Measurements from ENCODE around the gene PSMB11. TPM values are rescaled to one million over a fixed set of nuclear protein-coding genes. Genes with fewer than 3 reads are reported as not detected.

The PSMB11 gene
- total and polyA plus RNA-seq, 10 of the 15 experiments (the other 5 are each of a cell fraction or from before 2014, with no cell fraction given) = not detected

DNA sequence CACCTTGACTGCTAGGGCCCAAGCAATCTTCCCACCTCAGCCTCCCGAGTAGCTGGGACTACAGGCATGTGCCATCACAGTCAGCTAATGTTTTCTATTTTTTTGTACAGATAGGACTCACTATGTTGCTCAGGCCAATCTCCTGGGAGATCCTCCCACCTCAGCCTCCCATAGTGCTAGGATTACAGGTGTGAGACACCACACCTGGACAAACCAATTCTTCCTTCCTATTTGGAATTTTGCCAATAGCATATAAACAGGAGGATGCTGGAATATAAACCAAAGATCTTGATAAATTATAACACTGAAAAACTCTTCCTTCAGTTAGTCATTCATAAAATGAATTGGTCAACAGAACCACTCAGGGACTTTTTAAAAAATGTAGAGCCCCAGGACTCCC, 44.6 kb downstream of the PSMB11 start (continued):
- TF ChIP-seq SREBF2 (IDR thresholded peaks at IDR 0.05; ENCODE audit: low read length) = no peak

- in situ Hi-C loops (cut with MboI) (no loop called here), intact Hi-C loops (cut with micrococcal nuclease; ENCODE audit: unreplicated experiment) (no loop called here)
- 99% methylated on average over 12 of the region's 12 CpGs for WGBS (ENCODE audit: insufficient coverage, insufficient replicate concordance, low lambda C conversion rate, missing lambda C conversion rate)
- H3K4me1 ChIP-seq (ENCODE audit: control insufficient read depth, insufficient read depth, low read length) = no peaks in the 10 kb centered on the region; the same call in 1 of the 2 replicates
- 0 out of 2 replicates have a peak, but pooled peaks cover 7% of the 10 kb centered on the region for H4K20me1 ChIP-seq (ENCODE audit: control insufficient read depth, insufficient read depth)
- TF ChIP-seq JUNB (IDR thresholded peaks at IDR 0.05) (no peak), ESRRA (IDR thresholded peaks at IDR 0.05; ENCODE audit: low read length) (no peak), POLR2AphosphoS5 (IDR thresholded peaks at IDR 0.05; ENCODE audit: low read length) (no peak), RELA (IDR thresholded peaks at IDR 0.05; ENCODE audit: borderline replicate concordance, partially characterized antibody) (no peak), HDAC2 (IDR thresholded peaks at IDR 0.05) (no peak), SIX5 (IDR thresholded peaks at IDR 0.05; ENCODE audit: low read depth, low read length, severe bottlenecking) (no peak), MYB (IDR thresholded peaks at IDR 0.05; ENCODE audit: borderline replicate concordance, low read depth, low read length) (no peak), EED (IDR thresholded peaks at IDR 0.05; ENCODE audit: low read depth) (no peak)
- TF ChIP-seq, protein P1, sequence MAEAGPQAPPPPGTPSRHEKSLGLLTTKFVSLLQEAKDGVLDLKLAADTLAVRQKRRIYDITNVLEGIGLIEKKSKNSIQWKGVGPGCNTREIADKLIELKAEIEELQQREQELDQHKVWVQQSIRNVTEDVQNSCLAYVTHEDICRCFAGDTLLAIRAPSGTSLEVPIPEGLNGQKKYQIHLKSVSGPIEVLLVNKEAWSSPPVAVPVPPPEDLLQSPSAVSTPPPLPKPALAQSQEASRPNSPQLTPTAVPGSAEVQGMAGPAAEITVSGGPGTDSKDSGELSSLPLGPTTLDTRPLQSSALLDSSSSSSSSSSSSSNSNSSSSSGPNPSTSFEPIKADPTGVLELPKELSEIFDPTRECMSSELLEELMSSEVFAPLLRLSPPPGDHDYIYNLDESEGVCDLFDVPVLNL (IDR thresholded peaks at IDR 0.05; ENCODE audit: low read depth, low read length) = no peak
- TF ChIP-seq, protein P2, sequence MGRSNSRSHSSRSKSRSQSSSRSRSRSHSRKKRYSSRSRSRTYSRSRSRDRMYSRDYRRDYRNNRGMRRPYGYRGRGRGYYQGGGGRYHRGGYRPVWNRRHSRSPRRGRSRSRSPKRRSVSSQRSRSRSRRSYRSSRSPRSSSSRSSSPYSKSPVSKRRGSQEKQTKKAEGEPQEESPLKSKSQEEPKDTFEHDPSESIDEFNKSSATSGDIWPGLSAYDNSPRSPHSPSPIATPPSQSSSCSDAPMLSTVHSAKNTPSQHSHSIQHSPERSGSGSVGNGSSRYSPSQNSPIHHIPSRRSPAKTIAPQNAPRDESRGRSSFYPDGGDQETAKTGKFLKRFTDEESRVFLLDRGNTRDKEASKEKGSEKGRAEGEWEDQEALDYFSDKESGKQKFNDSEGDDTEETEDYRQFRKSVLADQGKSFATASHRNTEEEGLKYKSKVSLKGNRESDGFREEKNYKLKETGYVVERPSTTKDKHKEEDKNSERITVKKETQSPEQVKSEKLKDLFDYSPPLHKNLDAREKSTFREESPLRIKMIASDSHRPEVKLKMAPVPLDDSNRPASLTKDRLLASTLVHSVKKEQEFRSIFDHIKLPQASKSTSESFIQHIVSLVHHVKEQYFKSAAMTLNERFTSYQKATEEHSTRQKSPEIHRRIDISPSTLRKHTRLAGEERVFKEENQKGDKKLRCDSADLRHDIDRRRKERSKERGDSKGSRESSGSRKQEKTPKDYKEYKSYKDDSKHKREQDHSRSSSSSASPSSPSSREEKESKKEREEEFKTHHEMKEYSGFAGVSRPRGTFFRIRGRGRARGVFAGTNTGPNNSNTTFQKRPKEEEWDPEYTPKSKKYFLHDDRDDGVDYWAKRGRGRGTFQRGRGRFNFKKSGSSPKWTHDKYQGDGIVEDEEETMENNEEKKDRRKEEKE (IDR thresholded peaks at IDR 0.05) = no peak
- RAD21 ChIA-PET (ENCODE audit: unreplicated experiment) = no interaction called here
- SMC1A ChIA-PET (ENCODE audit: uncharacterized antibody, unreplicated experiment) = interaction anchor here (0.6 to 2.3 kb wide), 5 partner anchors 9 to 64 kb away, joined by 3 to 11 read pairs (median 3); no protein-coding TSS in a partner anchor
- peaks cover 4 to 37% of the 10 kb centered on the region in 2 experiments for H3K36me3 ChIP-seq (ENCODE audit: control insufficient read depth in 2 of 2, insufficient read depth in 2 of 2, low read length in 1 of 2)
- no peak for DNase-seq (ENCODE audit: low read depth, low spot score)
- CTCF ChIA-PET = interaction anchor here (0.7 to 5.3 kb wide), 5 partner anchors 13 to 31 kb away, joined by 3 to 60 read pairs (median 9); no protein-coding TSS in a partner anchor
- no peak for FAIRE-seq
- POLR2A ChIA-PET = interaction anchor here (1.0 to 1.7 kb wide), 2 partner anchors 83 to 517 kb away, joined by 3 to 6 read pairs; no protein-coding TSS in a partner anchor
- peaks cover 30% of the 10 kb centered on the region for H3K79me2 ChIP-seq (ENCODE audit: control insufficient read depth, insufficient read depth, low read length)
- no TSS peak for BruUV-seq (replicated peaks)
- no peaks in the 10 kb centered on the region for H3K27me3 ChIP-seq (replicated peaks in 1 of 2; ENCODE audit: control insufficient read depth in 2 of 2, insufficient read depth in 2 of 2, low read length in 1 of 2)
- H3K4me3 ChIP-seq = no peak overlapping the region
- no peak for ATAC-seq
- H2AFZ ChIP-seq (ENCODE audit: control insufficient read depth, low read depth, low read length) = no peak overlapping the region
- no peak overlapping the region for H3K4me2 ChIP-seq (ENCODE audit: control insufficient read depth, insufficient read depth)
- no peak overlapping the region for H3K9ac ChIP-seq (ENCODE audit: control insufficient read depth, insufficient read depth, low read length)
- H3K27ac ChIP-seq (ENCODE audit: control insufficient read depth, insufficient read depth) = no peak overlapping the region
- no peaks in the 10 kb centered on the region for H3K9me3 ChIP-seq (replicated peaks; ENCODE audit: control insufficient read depth, insufficient read depth, low read length)
Measured at GRCh38 chr14:23089498-23090253, 47.7 kb downstream of the PSMB11 start.
